HCT116 (cell line): ENCODE results near the gene DONSON. TPM values are rescaled to one million over a fixed set of nuclear protein-coding genes. Genes with fewer than 3 reads are reported as not detected.
A peak's percentile ranks its signal among the peaks of the same experiment; 100 is the strongest.
"Not testable (repeated sequence)": the region's sequence is repeated elsewhere in the genome, so short reads cannot be mapped to it uniquely, and the experiment has no call there.

Source experiments
- ATAC-seq: fragments of 200-7000 bp; cut with Tn5 transposase; 2 replicates; pipeline ENCODE4 v1.9.1; 2020; ENCODE audit warnings: mild to moderate bottlenecking, moderate library complexity
- BruUV-seq: library from RNA; stranded (reverse); fragments of 400-500 nt; replicated peaks from 2 replicates; lab custom pipeline; 2021; lab: Mats Ljungman, UMichigan
- CTCF ChIA-PET: fragments of 300-600 bp; sonication (Branson Sonifier 250); formaldehyde crosslinking; loops from one replicate; lab custom pipeline; 2021; ENCODE audit warnings: antibody characterized with exemption; lab: Charles Lee
- POLR2A ChIA-PET: fragments of 300-600, 350-600 bp; sonication (Branson Sonifier 250); formaldehyde crosslinking; loops from one replicate; lab custom pipeline; 2021; ENCODE audit warnings: antibody characterized with exemption; lab: Charles Lee
- RAD21 ChIA-PET, 2 experiments: fragments of 300-600 bp; sonication (Branson Sonifier 250); formaldehyde crosslinking; loops; one replicate each; lab custom pipeline; 2023; ENCODE audit warnings: low total read pairs in 2 of 2; ENCODE audit not compliant: uncharacterized antibody in 2 of 2, unreplicated experiment in 2 of 2, low non-redundant PET in 1 of 2; lab: Charles Lee
- DNase-seq: peaks from one replicate; pipeline ENCODE4 v3.0.0-alpha.2; 2010; ENCODE audit warnings: low read depth, low spot score
- H2AFZ ChIP-seq: fragments of 200-600 bp; shearing (Covaris generic), sonication (generic); 2 replicates; pipeline ENCODE4 v1.6.1; 2017; ENCODE audit warnings: low read depth, mixed run types, mixed read lengths, antibody characterized with exemption, low read length; ENCODE audit not compliant: poor library complexity, severe bottlenecking
- H3K27ac ChIP-seq: 2 replicates; pipeline ENCODE4 v1.5.1; 2012; ENCODE audit warnings: low read depth, low read length
- H3K27me3 ChIP-seq: fragments of 200-600 bp; sonication (generic); 2 replicates; pipeline ENCODE4 v1.6.1; 2016; ENCODE audit warnings: mixed run types, low read length, mixed read lengths; ENCODE audit not compliant: insufficient read depth
- H3K36me3 ChIP-seq, 2 experiments: fragments of 200-500 bp in 1 of 2; fragments of 200-600 bp in 1 of 2; sonication (Bioruptor generic) in 1 of 2; sonication (generic) in 1 of 2; 2 replicates each; pipeline versions ENCODE4 v1.5.1 to v1.6.1; 2014 to 2016; ENCODE audit warnings: low read length in 2 of 2, inconsistent platforms in 1 of 2, mixed read lengths in 1 of 2, mixed run types in 1 of 2; ENCODE audit not compliant: insufficient read depth in 2 of 2, control insufficient read depth in 1 of 2
- H3K4me1 ChIP-seq, 2 experiments: fragments of 200-600 bp in 1 of 2; sonication (generic) in 1 of 2; 2 replicates each; pipeline versions ENCODE4 v1.5.1 to v1.6.1; 2012 to 2017; ENCODE audit warnings: low read length in 2 of 2, inconsistent platforms in 1 of 2, mild to moderate bottlenecking in 1 of 2, mixed read lengths in 1 of 2, mixed run types in 1 of 2, moderate library complexity in 1 of 2; ENCODE audit not compliant: insufficient read depth in 2 of 2, control insufficient read depth in 1 of 2
- H3K4me2 ChIP-seq: fragments of 200-600 bp; sonication (generic); 2 replicates; pipeline ENCODE4 v1.6.1; 2017; ENCODE audit warnings: mixed run types, low read length, mixed read lengths
- H3K4me3 ChIP-seq, 2 experiments: fragments of 200-600 bp in 1 of 2; sonication (generic) in 1 of 2; replicated peaks in 1 of 2; 2 replicates each; pipeline ENCODE4 v1.5.1; 2011 to 2016; ENCODE audit warnings: low read length in 2 of 2, control low read depth in 1 of 2, low read depth in 1 of 2, mild to moderate bottlenecking in 1 of 2, mixed read lengths in 1 of 2, mixed run types in 1 of 2
- H3K79me2 ChIP-seq: fragments of 200-600 bp; sonication (generic); 2 replicates; pipeline ENCODE4 v1.6.1; 2017; ENCODE audit warnings: mild to moderate bottlenecking, mixed run types, low read length, moderate library complexity, mixed read lengths; ENCODE audit not compliant: insufficient read depth
- H3K9ac ChIP-seq: fragments of 200-600 bp; sonication (generic); 2 replicates; pipeline ENCODE4 v1.6.1; 2016; ENCODE audit warnings: low read length, mixed read lengths
- H3K9me2 ChIP-seq: fragments of 200-600 bp; sonication (generic), shearing (Covaris generic); 2 replicates; pipeline ENCODE4 v1.6.1; 2017; ENCODE audit warnings: mixed run types, mild to moderate bottlenecking, moderate library complexity; ENCODE audit not compliant: insufficient read depth
- H3K9me3 ChIP-seq, 2 experiments: fragments of 200-500 bp in 1 of 2; fragments of 200-600 bp in 1 of 2; sonication (Bioruptor generic) in 1 of 2; sonication (generic) in 1 of 2; 2 replicates each; pipeline ENCODE4 v1.6.1; 2014 to 2017; ENCODE audit warnings: low read length in 2 of 2, mixed read lengths in 2 of 2, inconsistent platforms in 1 of 2, low read depth in 1 of 2, mild to moderate bottlenecking in 1 of 2, mixed run types in 1 of 2, moderate library complexity in 1 of 2; ENCODE audit not compliant: control insufficient read depth in 1 of 2, insufficient read depth in 1 of 2
- H4K20me1 ChIP-seq: fragments of 200-600 bp; sonication (generic), shearing (Covaris generic); 2 replicates; pipeline ENCODE4 v1.6.1; 2017; ENCODE audit warnings: mixed run types, mild to moderate bottlenecking, moderate library complexity; ENCODE audit not compliant: insufficient read depth
- CBX3 ChIP-seq: IDR thresholded peaks from 2 replicates; pipeline ENCODE4 v1.6.1; 2012; ENCODE audit warnings: low read depth
- CEBPB ChIP-seq: IDR thresholded peaks from 2 replicates; pipeline ENCODE4 v1.6.1; 2012; ENCODE audit warnings: low read depth
- ELF1 ChIP-seq: IDR thresholded peaks from 2 replicates; pipeline ENCODE4 v1.6.1; 2012; ENCODE audit warnings: low read depth, borderline replicate concordance
- FOSL1 ChIP-seq: IDR thresholded peaks from 2 replicates; pipeline ENCODE4 v1.6.1; 2012; ENCODE audit warnings: low read depth
- JUND ChIP-seq: IDR thresholded peaks from 2 replicates; pipeline ENCODE4 v1.6.1; 2012
- POLR2AphosphoS5 ChIP-seq: IDR thresholded peaks from 2 replicates; pipeline ENCODE4 v1.6.1; 2011; ENCODE audit warnings: mild to moderate bottlenecking, low read depth, low read length, moderate library complexity
- RAD21 ChIP-seq: IDR thresholded peaks from 2 replicates; pipeline ENCODE4 v1.6.1; 2012; ENCODE audit warnings: low read depth, mild to moderate bottlenecking
- SRF ChIP-seq: IDR thresholded peaks from 2 replicates; pipeline ENCODE4 v1.6.1; 2012; ENCODE audit warnings: low read depth
- YY1 ChIP-seq: IDR thresholded peaks from 2 replicates; pipeline ENCODE4 v1.6.1; 2011; ENCODE audit warnings: low read length, low read depth, moderate library complexity, mild to moderate bottlenecking; ENCODE audit not compliant: insufficient replicate concordance; ENCODE audit errors: extremely low read depth
- intact Hi-C: fragments of 100-400 bp; cut with micrococcal nuclease; formaldehyde crosslinking; loops from 2 replicates; pipeline ENCODE4 v1.10.0; 2022
- total RNA-seq: library from RNA; stranded (reverse); gene quantifications from one replicate; pipeline ENCODE4 v1.2.1, GENCODE V29; 2021; ENCODE audit not compliant: unreplicated experiment
- TF ChIP-seq, protein P1 (sequence below): IDR thresholded peaks from 2 replicates; pipeline ENCODE4 v1.6.1; 2012
- TF ChIP-seq, protein P2 (sequence below): IDR thresholded peaks from 2 replicates; pipeline ENCODE4 v1.6.1; 2011; ENCODE audit warnings: mild to moderate bottlenecking, low read length, moderate library complexity; ENCODE audit not compliant: insufficient replicate concordance; ENCODE audit errors: extremely low read depth

Gene DONSON
- total RNA-seq, 1 experiment from 2014 or later, result 31.7 TPM

DNA sequence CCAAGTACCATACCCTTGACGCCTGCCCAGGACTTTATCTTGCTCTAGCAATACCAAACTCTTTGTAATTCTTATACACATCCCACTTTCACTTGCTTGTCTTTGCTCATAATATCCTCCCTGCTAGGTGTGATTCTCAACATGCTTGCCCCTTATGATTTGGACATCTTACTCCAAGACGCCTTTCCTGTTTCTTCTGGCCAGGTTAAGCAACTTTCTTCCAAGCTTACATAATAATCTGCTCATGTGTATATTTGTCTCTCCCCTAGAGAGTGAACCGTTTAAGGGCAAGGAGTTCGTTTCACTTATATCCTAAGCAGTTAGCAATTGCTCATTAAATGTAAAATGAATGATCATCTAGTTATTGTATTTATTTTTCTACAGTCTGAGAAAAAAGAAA lies 31.2 kb upstream of the DONSON start:
- no peak for ATAC-seq
- ChIA-PET CTCF (interaction anchor here (3.2 kb wide), 1 partner anchor 14 kb away, joined by 25 read pairs; no protein-coding TSS in a partner anchor), RAD21 (no interaction called here), POLR2A (no interaction called here)
- H3K9me2 ChIP-seq, result no peaks in the 10 kb centered on the region
- H3K9ac ChIP-seq, result no peak overlapping the region
- no peak overlapping the region for H3K4me2 ChIP-seq
- DNase-seq, result no peak
- no peak overlapping the region for H2AFZ ChIP-seq
- TSS peak; percentile 13 for BruUV-seq
- intact Hi-C loops, result no loop called here
- TF ChIP-seq CBX3, result no peak
- TF ChIP-seq YY1, result no peak
- no peak for TF ChIP-seq CEBPB
- no peak for TF ChIP-seq RAD21
- TF ChIP-seq, protein P1, sequence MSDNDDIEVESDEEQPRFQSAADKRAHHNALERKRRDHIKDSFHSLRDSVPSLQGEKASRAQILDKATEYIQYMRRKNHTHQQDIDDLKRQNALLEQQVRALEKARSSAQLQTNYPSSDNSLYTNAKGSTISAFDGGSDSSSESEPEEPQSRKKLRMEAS, result no peak
- TF ChIP-seq FOSL1, result no peak
- peaks cover 0 to 9% of the 10 kb centered on the region in 2 experiments; a peak in 3 of 4 replicates for H3K36me3 ChIP-seq
- no peak overlapping the region for H3K27ac ChIP-seq
- no peak overlapping the region for H3K4me3 ChIP-seq
- H3K4me1 ChIP-seq, result no peaks in the 10 kb centered on the region
- no peaks in the 10 kb centered on the region for H3K27me3 ChIP-seq
- no peaks in the 10 kb centered on the region for H4K20me1 ChIP-seq
- no peaks in the 10 kb centered on the region for H3K79me2 ChIP-seq
- H3K9me3 ChIP-seq, result no peaks in the 10 kb centered on the region

DNA sequence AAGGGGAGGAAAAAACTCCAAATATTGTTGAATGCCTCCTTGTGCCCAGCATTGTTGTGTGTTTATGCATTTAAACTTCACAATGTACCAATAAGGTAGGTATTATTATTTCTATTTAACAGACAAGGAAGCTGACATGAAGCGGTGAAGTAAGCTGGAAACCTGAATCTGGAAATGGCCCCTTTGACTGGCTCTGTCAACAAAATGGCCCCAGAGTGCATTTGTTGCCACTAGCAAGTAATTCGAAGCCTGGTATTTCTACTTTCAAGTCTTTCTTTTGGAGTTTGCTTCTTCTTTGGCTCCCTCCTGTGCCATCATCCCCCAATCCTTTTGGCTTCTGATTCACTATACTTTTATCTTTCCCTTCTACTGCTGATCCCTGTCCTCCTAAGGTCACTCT lies 29.9 kb upstream of the DONSON start:
- Histone ChIP-seq H3K4me3 (no peak overlapping the region), H3K4me1 (no peaks in the 10 kb centered on the region), H3K9ac (no peak overlapping the region), H3K9me3 (no peaks in the 10 kb centered on the region), H3K27me3 (no peaks in the 10 kb centered on the region), H4K20me1 (no peaks in the 10 kb centered on the region), H3K27ac (no peak overlapping the region), H3K79me2 (no peaks in the 10 kb centered on the region), H3K9me2 (no peaks in the 10 kb centered on the region), H3K4me2 (no peak overlapping the region), H2AFZ (no peak overlapping the region), H3K36me3 (peaks cover 0 to 12% of the 10 kb centered on the region in 2 experiments; a peak in 3 of 4 replicates)
- no peak for TF ChIP-seq FOSL1
- TF ChIP-seq RAD21, result no peak
- TF ChIP-seq JUND, result no peak
- no peak for TF ChIP-seq SRF
- TF ChIP-seq ELF1, result no peak
- TF ChIP-seq, protein P2, sequence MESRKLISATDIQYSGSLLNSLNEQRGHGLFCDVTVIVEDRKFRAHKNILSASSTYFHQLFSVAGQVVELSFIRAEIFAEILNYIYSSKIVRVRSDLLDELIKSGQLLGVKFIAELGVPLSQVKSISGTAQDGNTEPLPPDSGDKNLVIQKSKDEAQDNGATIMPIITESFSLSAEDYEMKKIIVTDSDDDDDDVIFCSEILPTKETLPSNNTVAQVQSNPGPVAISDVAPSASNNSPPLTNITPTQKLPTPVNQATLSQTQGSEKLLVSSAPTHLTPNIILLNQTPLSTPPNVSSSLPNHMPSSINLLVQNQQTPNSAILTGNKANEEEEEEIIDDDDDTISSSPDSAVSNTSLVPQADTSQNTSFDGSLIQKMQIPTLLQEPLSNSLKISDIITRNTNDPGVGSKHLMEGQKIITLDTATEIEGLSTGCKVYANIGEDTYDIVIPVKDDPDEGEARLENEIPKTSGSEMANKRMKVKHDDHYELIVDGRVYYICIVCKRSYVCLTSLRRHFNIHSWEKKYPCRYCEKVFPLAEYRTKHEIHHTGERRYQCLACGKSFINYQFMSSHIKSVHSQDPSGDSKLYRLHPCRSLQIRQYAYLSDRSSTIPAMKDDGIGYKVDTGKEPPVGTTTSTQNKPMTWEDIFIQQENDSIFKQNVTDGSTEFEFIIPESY, result no peak
- TF ChIP-seq, protein P1, result no peak
- TF ChIP-seq CEBPB, result no peak
- TF ChIP-seq POLR2AphosphoS5, result no peak
- no peak for DNase-seq
- ChIA-PET POLR2A (no interaction called here), CTCF (no interaction called here), RAD21 (no interaction called here)
- intact Hi-C loops, result no loop called here
- no TSS peak for BruUV-seq
- no peak for ATAC-seq

DNA sequence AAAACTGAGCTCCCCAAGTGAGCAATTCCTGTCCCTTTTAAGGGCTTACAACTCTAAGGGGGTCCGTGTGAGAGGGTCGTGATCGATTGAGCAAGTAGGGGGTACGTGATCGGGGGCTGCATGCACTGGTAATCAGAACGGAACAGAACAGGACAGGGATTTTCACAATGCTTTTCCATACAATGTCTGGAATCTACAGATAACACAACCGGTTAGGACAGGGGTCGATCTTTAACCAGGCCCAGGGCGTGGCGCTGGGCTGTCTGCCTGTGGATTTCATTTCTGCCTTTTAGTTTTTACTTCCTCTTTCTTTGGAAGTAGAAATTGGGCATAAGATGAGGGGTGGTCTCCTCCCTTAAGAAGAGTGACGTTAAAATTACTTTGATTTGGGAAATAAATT lies 29.1 kb upstream of the DONSON start:
- peaks cover 0 to 15% of the 10 kb centered on the region in 2 experiments; a peak in 2 of 4 replicates for H3K36me3 ChIP-seq
- H3K9ac ChIP-seq, POLR2A ChIA-PET, H3K9me2 ChIP-seq, ATAC-seq, RAD21 ChIA-PET, H4K20me1 ChIP-seq, H3K27ac ChIP-seq, H3K4me3 ChIP-seq, H3K27me3 ChIP-seq, BruUV-seq, H3K79me2 ChIP-seq, CTCF ChIA-PET, H3K4me1 ChIP-seq, H2AFZ ChIP-seq, intact Hi-C loops, H3K9me3 ChIP-seq, H3K4me2 ChIP-seq, DNase-seq: not testable (repeated sequence)
